IMR-90 (cell line): ENCODE measurements around the gene SLC4A5. TPM values are rescaled to one million over a fixed set of nuclear protein-coding genes. Genes with fewer than 3 reads are reported as not detected.

Source experiments
- ATAC-seq: fragments of 200-7000 bp; cut with Tn5 transposase; 2 replicates; pipeline ENCODE4 v1.9.1; 2020; ENCODE audit warnings: low read depth, mild to moderate bottlenecking, moderate library complexity
- BruUV-seq: library from RNA; stranded (reverse); fragments of 400-500 nt; replicated peaks from 2 replicates; lab custom pipeline; 2021; lab: Mats Ljungman, UMichigan
- CTCF ChIA-PET: fragments of 300-600 bp; formaldehyde crosslinking; extraction: SDS; loops from one replicate; lab custom pipeline; 2021; ENCODE audit warnings: antibody characterized with exemption; lab: Yijun Ruan, JAX
- POLR2A ChIA-PET: fragments of 300-600 bp; sonication (Branson Sonifier 250); formaldehyde crosslinking; loops from one replicate; lab custom pipeline; 2022; ENCODE audit warnings: antibody characterized with exemption; ENCODE audit not compliant: unreplicated experiment; lab: Charles Lee
- DNase-seq: peaks from one replicate; pipeline ENCODE4 v3.0.0; 2013
- H2AFZ ChIP-seq: replicated peaks from 2 replicates; pipeline ENCODE3; 2013; ENCODE audit warnings: low read length, mild to moderate bottlenecking; ENCODE audit not compliant: poor library complexity
- H2AK5ac ChIP-seq: 2 replicates; pipeline ENCODE4 v1.6.1; 2013; ENCODE audit warnings: low read depth, low read length, inconsistent platforms
- H2AK9ac ChIP-seq: replicated peaks from 2 replicates; pipeline ENCODE3; 2013; ENCODE audit warnings: mild to moderate bottlenecking, low read depth, low read length, moderate library complexity; ENCODE audit not compliant: poor library complexity
- H2BK120ac ChIP-seq: 2 replicates; pipeline ENCODE4 v1.6.1; 2013; ENCODE audit warnings: low read depth, low read length, inconsistent platforms
- H2BK15ac ChIP-seq: 3 replicates; pipeline ENCODE4 v1.6.1; 2013; ENCODE audit warnings: low read depth, low read length, inconsistent platforms
- H2BK20ac ChIP-seq: 2 replicates; pipeline ENCODE4 v1.6.1; 2013; ENCODE audit warnings: low read depth, mild to moderate bottlenecking, inconsistent platforms, low read length, moderate library complexity
- H2BK5ac ChIP-seq: 2 replicates; pipeline ENCODE4 v1.6.1; 2013; ENCODE audit warnings: mild to moderate bottlenecking, low read depth, low read length, inconsistent platforms; ENCODE audit not compliant: poor library complexity, severe bottlenecking
- H3K14ac ChIP-seq: replicated peaks from 2 replicates; pipeline ENCODE4 v1.6.1; 2013; ENCODE audit warnings: low read depth, low read length, inconsistent platforms
- H3K18ac ChIP-seq: 2 replicates; pipeline ENCODE4 v1.6.1; 2013; ENCODE audit warnings: low read depth, low read length, control low read depth
- H3K23ac ChIP-seq: 2 replicates; pipeline ENCODE4 v1.6.1; 2013; ENCODE audit warnings: low read depth, low read length, inconsistent platforms
- H3K27ac ChIP-seq: 2 replicates; pipeline ENCODE4 v1.5.1; 2013; ENCODE audit warnings: mild to moderate bottlenecking, control low read depth, low read length; ENCODE audit not compliant: insufficient read depth
- H3K27me3 ChIP-seq: 2 replicates; pipeline ENCODE4 v1.6.1; 2013; ENCODE audit warnings: low read length; ENCODE audit not compliant: control insufficient read depth, insufficient read depth
- H3K36me3 ChIP-seq: 2 replicates; pipeline ENCODE4 v1.6.1; 2013; ENCODE audit warnings: low read length, mixed read lengths; ENCODE audit not compliant: control insufficient read depth, insufficient read depth
- H3K4ac ChIP-seq: 2 replicates; pipeline ENCODE4 v1.6.1; 2013; ENCODE audit warnings: low read depth, low read length, inconsistent platforms
- H3K4me1 ChIP-seq: 2 replicates; pipeline ENCODE4 v1.6.1; 2013; ENCODE audit warnings: low read length, mixed read lengths; ENCODE audit not compliant: control insufficient read depth, insufficient read depth
- H3K4me2 ChIP-seq: 2 replicates; pipeline ENCODE4 v1.6.1; 2013; ENCODE audit warnings: low read depth, mild to moderate bottlenecking, control low read depth, low read length, moderate library complexity
- H3K4me3 ChIP-seq: 2 replicates; pipeline ENCODE4 v1.5.1; 2013; ENCODE audit warnings: low read depth, mild to moderate bottlenecking, control low read depth, low read length, moderate library complexity; ENCODE audit not compliant: insufficient read depth
- H3K56ac ChIP-seq: 2 replicates; pipeline ENCODE4 v1.6.1; 2013; ENCODE audit warnings: low read length, inconsistent platforms; ENCODE audit not compliant: insufficient read depth; ENCODE audit errors: extremely low read depth
- H3K79me1 ChIP-seq, 2 experiments: 2 replicates each; pipeline ENCODE4 v1.6.1; 2013; ENCODE audit warnings: low read length in 2 of 2, inconsistent platforms in 1 of 2, low read depth in 1 of 2
- H3K9ac ChIP-seq: 2 replicates; pipeline ENCODE4 v1.6.1; 2013; ENCODE audit warnings: low read depth, low read length, control low read depth
- H3K9me1 ChIP-seq: 2 replicates; pipeline ENCODE4 v1.6.1; 2013; ENCODE audit warnings: low read length, inconsistent platforms; ENCODE audit not compliant: insufficient read depth
- H3K9me3 ChIP-seq: 2 replicates; pipeline ENCODE4 v1.6.1; 2013; ENCODE audit warnings: low read length; ENCODE audit not compliant: control insufficient read depth, insufficient read depth
- H4K20me1 ChIP-seq: 2 replicates; pipeline ENCODE4 v1.6.1; 2013; ENCODE audit warnings: low read length, inconsistent platforms; ENCODE audit not compliant: insufficient read depth
- H4K5ac ChIP-seq: 2 replicates; pipeline ENCODE4 v1.6.1; 2013; ENCODE audit warnings: mild to moderate bottlenecking, low read depth, low read length, control low read depth
- H4K8ac ChIP-seq, 2 experiments: 2 replicates each; pipeline ENCODE4 v1.6.1; 2013; ENCODE audit warnings: low read depth in 2 of 2, low read length in 2 of 2, control low read depth in 1 of 2, inconsistent platforms in 1 of 2
- H4K91ac ChIP-seq: 2 replicates; pipeline ENCODE4 v1.6.1; 2013; ENCODE audit warnings: low read depth, low read length, inconsistent platforms; ENCODE audit not compliant: insufficient read depth
- BHLHE40 ChIP-seq: fragments of 150-350 bp; IDR thresholded peaks from 2 replicates; pipeline ENCODE4 v1.6.1; 2016; ENCODE audit warnings: mild to moderate bottlenecking, low read depth, low read length
- CEBPB ChIP-seq: IDR thresholded peaks from 2 replicates; pipeline ENCODE4 v1.6.1; 2012; ENCODE audit warnings: low read depth, low read length, improper control_type of control experiment
- MAZ ChIP-seq: IDR thresholded peaks from 2 replicates; pipeline ENCODE4 v1.6.1; 2012; ENCODE audit warnings: low read depth, mild to moderate bottlenecking, low read length, improper control_type of control experiment, moderate library complexity, borderline replicate concordance
- POLR2A ChIP-seq: IDR thresholded peaks from 2 replicates; pipeline ENCODE4 v1.6.1; 2012; ENCODE audit warnings: mild to moderate bottlenecking, low read depth, low read length
- RCOR1 ChIP-seq: IDR thresholded peaks from 2 replicates; pipeline ENCODE4 v1.6.1; 2012; ENCODE audit warnings: mild to moderate bottlenecking, low read length, improper control_type of control experiment; ENCODE audit not compliant: insufficient replicate concordance
- WGBS, 2 experiments: methylation state at CpG; one replicate each; pipeline versions ENCODE4 v1.1.5 to v1.1.7; 2013; ENCODE audit warnings: missing lambda C conversion rate in 2 of 2; ENCODE audit not compliant: insufficient read length in 1 of 2; ENCODE audit errors: extremely low coverage in 2 of 2; 5-methylcytosine and 5-hydroxymethylcytosine counted together
- dilution Hi-C: fragments of 300-500 bp; cut with HindIII; formaldehyde crosslinking; loops from one replicate; pipeline ENCODE4 v1.14.3; 2018; ENCODE audit warnings: low sequenced_read_pairs; ENCODE audit not compliant: unreplicated experiment
- in situ Hi-C: fragments of 300-500 bp; cut with MboI; formaldehyde crosslinking; loops from 3 replicates; pipeline ENCODE4 v1.14.3; 2019; ENCODE audit warnings: low sequenced_read_pairs, inconsistent platforms, mixed read lengths
- intact Hi-C: fragments of 100-400 bp; cut with micrococcal nuclease; formaldehyde crosslinking; loops from 2 replicates; pipeline ENCODE4 v1.10.0; 2022
- polyA plus RNA-seq, 3 experiments: library from polyadenylated mRNA; depleted of rRNA; stranded (reverse); fragments of >200 nt; gene quantifications; 2 replicates each; pipeline ENCODE4 v1.2.3, GENCODE V29; 2012; ENCODE audit warnings: low replicate concordance in 1 of 3
- total RNA-seq: library from RNA; depleted of rRNA; stranded (reverse); fragments of >200 nt; gene quantifications from 2 replicates; pipeline ENCODE4 v1.2.3, GENCODE V29; 2012
- TF ChIP-seq, protein P1 (sequence below): fragments of 150-350 bp; IDR thresholded peaks from 2 replicates; pipeline ENCODE4 v1.6.1; 2016; ENCODE audit warnings: low read depth, mild to moderate bottlenecking, low read length, moderate library complexity, borderline replicate concordance

The SLC4A5 gene
- total and polyA plus RNA-seq, 2 of the 4 experiments (the other 2 are of a cell fraction) = 0.18 to 0.22 TPM

DNA sequence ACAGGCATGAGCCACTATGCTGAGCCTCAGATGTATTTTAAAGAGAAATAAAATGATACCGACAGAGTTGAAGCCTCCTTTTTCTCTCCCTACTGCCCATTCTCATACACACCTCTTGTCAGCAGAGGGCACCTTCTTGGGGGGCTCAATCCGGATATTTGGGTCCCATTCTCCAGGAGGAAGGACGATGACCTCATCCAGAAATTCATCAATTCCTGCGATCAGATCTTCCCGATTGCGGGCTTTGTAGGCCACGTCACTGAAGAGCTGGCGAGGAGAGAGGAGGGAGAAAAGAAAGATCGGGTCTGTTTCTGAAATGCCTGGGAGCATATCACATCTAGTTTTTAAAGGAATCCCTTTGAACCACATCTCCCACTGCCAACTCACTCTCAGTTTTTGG, 90.4 kb downstream of the SLC4A5 start (continued):
- TF ChIP-seq RCOR1 (no peak), POLR2A (no peak), BHLHE40 (no peak)

DNA sequence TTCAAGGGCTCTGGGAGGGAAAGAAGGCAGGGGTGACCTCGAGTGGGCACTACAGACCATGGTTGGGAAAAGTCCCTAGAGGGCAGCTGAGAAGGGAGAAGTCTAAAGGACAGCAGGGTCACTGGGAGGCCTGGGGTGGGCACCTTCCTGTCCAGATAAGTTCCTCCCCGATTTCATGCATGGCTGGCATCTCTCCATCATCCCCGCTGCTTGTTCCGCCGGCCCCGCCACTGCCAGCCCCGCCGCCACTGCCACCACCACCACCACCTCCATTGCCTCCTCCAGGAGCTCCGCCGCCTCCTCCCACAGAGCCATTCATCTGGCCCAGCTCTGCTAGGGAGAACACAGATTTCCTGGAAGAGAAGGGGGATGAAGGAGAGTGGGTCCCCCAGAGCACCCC, 91.2 kb downstream of the SLC4A5 start:
- POLR2A ChIA-PET = no interaction called here
- H3K18ac ChIP-seq = no peak overlapping the region

More for the DNA sequence above, 91.2 kb downstream of the SLC4A5 start:
- no peaks in the 10 kb centered on the region for H3K9me1 ChIP-seq
- no peak overlapping the region for H3K23ac ChIP-seq
- no peak overlapping the region for H3K4me3 ChIP-seq
- TF ChIP-seq CEBPB (no peak), RCOR1 (no peak), MAZ (no peak)
- TF ChIP-seq, protein P1, sequence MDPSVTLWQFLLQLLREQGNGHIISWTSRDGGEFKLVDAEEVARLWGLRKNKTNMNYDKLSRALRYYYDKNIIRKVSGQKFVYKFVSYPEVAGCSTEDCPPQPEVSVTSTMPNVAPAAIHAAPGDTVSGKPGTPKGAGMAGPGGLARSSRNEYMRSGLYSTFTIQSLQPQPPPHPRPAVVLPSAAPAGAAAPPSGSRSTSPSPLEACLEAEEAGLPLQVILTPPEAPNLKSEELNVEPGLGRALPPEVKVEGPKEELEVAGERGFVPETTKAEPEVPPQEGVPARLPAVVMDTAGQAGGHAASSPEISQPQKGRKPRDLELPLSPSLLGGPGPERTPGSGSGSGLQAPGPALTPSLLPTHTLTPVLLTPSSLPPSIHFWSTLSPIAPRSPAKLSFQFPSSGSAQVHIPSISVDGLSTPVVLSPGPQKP = no peak
- H2BK15ac ChIP-seq = no peak overlapping the region
- in situ Hi-C loops = loop anchor here (5.0 kb wide), 1 partner anchor 85 kb away; no protein-coding TSS in a partner anchor
- H3K36me3 ChIP-seq = no peaks in the 10 kb centered on the region
- no peak overlapping the region for H2BK120ac ChIP-seq
- H2AK9ac ChIP-seq = no peak overlapping the region
- H3K4me2 ChIP-seq = no peak overlapping the region
- 45% methylated on average over 4 of the region's 10 CpGs; no CpG with 5 or more reads in 1 of the 2 experiments for WGBS, 2 experiments
- no TSS peak for BruUV-seq
- no peak overlapping the region for H2BK5ac ChIP-seq
- no peak overlapping the region for H3K14ac ChIP-seq
- H2AFZ ChIP-seq = no peak overlapping the region
- H3K9me3 ChIP-seq = no peaks in the 10 kb centered on the region
- DNase-seq (no peak), ATAC-seq (no peak)
- no peak overlapping the region for H3K4ac ChIP-seq
- dilution Hi-C loops = no loop called here
- H4K5ac ChIP-seq = no peak overlapping the region
- no peak overlapping the region for H4K91ac ChIP-seq
- H4K20me1 ChIP-seq = no peaks in the 10 kb centered on the region
- no peak overlapping the region for H2AK5ac ChIP-seq
- H3K56ac ChIP-seq = no peak overlapping the region
- no peaks in the 10 kb centered on the region for H3K79me1 ChIP-seq
- H4K8ac ChIP-seq = no peak overlapping the region
- H3K27ac ChIP-seq = no peak overlapping the region
- no peak overlapping the region for H3K9ac ChIP-seq
- H3K4me1 ChIP-seq = no peaks in the 10 kb centered on the region
- peaks cover 33% of the 10 kb centered on the region; the same call in 1 of the 2 replicates for H3K27me3 ChIP-seq
- intact Hi-C loops = loop anchor here (5.0 kb wide), 1 partner anchor 325 kb away; no protein-coding TSS in a partner anchor
- CTCF ChIA-PET = no interaction called here
- no peak overlapping the region for H2BK20ac ChIP-seq
